Lung (tissue), 12 donors: Measurements from ENCODE around the gene SGTA. TPM values are rescaled to one million over a fixed set of nuclear protein-coding genes. Genes with fewer than 3 reads are reported as not detected.

Experiments used
- ATAC-seq: fragments of 200-7000 bp; cut with Tn5 transposase; one replicate; pipeline ENCODE4 v1.9.1; 2020; ENCODE audit warnings: moderate number of reproducible peaks; ENCODE audit not compliant: insufficient read depth, low FRiP score
- DNase-seq, 3 donors: peaks; one replicate each; pipeline ENCODE4 v3.0.0-alpha.2; 2013 to 2017
- H3K27ac ChIP-seq, 2 donors: one replicate each; pipeline ENCODE4 v1.5.1; 2013; ENCODE audit warnings: mild to moderate bottlenecking in 2 of 2, moderate library complexity in 2 of 2, control low read depth in 1 of 2, inconsistent platforms in 1 of 2, low read depth in 1 of 2, low read length in 1 of 2
- H3K27me3 ChIP-seq, 3 donors: one replicate each; pipeline ENCODE4 v1.5.1; 2013; ENCODE audit warnings: low read length in 2 of 3; ENCODE audit not compliant: control insufficient read depth in 3 of 3, insufficient read depth in 3 of 3
- H3K36me3 ChIP-seq, 4 donors: one replicate each; pipeline ENCODE4 v1.5.1; 2013; ENCODE audit warnings: low read length in 4 of 4, mild to moderate bottlenecking in 1 of 4, moderate library complexity in 1 of 4; ENCODE audit not compliant: control insufficient read depth in 4 of 4, insufficient read depth in 4 of 4
- H3K4me1 ChIP-seq, 5 donors: one replicate each; pipeline ENCODE4 v1.5.1; 2013; ENCODE audit warnings: low read length in 5 of 5, mild to moderate bottlenecking in 2 of 5, moderate library complexity in 1 of 5; ENCODE audit not compliant: control insufficient read depth in 5 of 5, insufficient read depth in 5 of 5
- H3K4me3 ChIP-seq: one replicate; pipeline ENCODE4 v1.5.1; 2013; ENCODE audit warnings: mild to moderate bottlenecking, control low read depth, moderate library complexity
- H3K9ac ChIP-seq, 2 donors: one replicate each; pipeline ENCODE4 v1.5.1; 2013; ENCODE audit warnings: low read length in 2 of 2, control low read depth in 1 of 2; ENCODE audit not compliant: insufficient read depth in 1 of 2
- H3K9me3 ChIP-seq, 4 donors: one replicate each; pipeline ENCODE4 v1.5.1; 2013; ENCODE audit warnings: low read length in 3 of 4, mild to moderate bottlenecking in 1 of 4, moderate library complexity in 1 of 4; ENCODE audit not compliant: control insufficient read depth in 4 of 4, insufficient read depth in 3 of 4
- CTCF ChIP-seq: IDR thresholded peaks from 2 replicates; pipeline ENCODE4 v1.5.1; 2012; ENCODE audit warnings: mild to moderate bottlenecking; ENCODE audit errors: control extremely low read depth, extremely low read depth
- WGBS, 2 donors: extraction: QIAGEN DNeasy Blood & Tissue Kit; methylation state at CpG; one replicate each; pipeline ENCODE4 v1.1.7; 2013; 5-methylcytosine and 5-hydroxymethylcytosine counted together
- polyA plus RNA-seq, 2 donors: library from polyadenylated mRNA; stranded (reverse); fragments of 200-250 nt; gene quantifications; one replicate each; pipeline ENCODE4 v1.2.1, GENCODE V29; 2013
- total RNA-seq, 2 donors: library from RNA; depleted of rRNA in 1 of 2; stranded (reverse); fragments of >200 nt in 1 of 2; gene quantifications; one replicate each; pipeline ENCODE4 v1.2.1, GENCODE V29; 2014 to 2021
- donor health status: control.
- donor health status: control.
- donor health status: Bipolar disorder and iron deficiency.
- donor health status: healthy.
- donor health status: DM: yes; HTN: yes; CAD: no.

SGTA gene
- total and polyA plus RNA-seq, 4 donors = 33.3 to 64.7 (median 51.9) TPM

- H3K27me3 ChIP-seq = peaks cover 0 to 19% (median 7%) of the 10 kb centered on the region in 3 donors
- peaks cover 0 to 5% (median 0%) of the 10 kb centered on the region in 5 donors for H3K4me1 ChIP-seq
- no peak for ATAC-seq
- 83 to 91% methylated on average over 52 of the region's 52 CpGs for WGBS, 2 donors
- no peak overlapping the region for H3K9ac ChIP-seq
- no peak overlapping the region for H3K4me3 ChIP-seq
- no peak overlapping the region for H3K27ac ChIP-seq
- H3K36me3 ChIP-seq = no peaks in the 10 kb centered on the region
- TF ChIP-seq CTCF = no peak
- peaks cover 0 to 17% (median under 1%) of the 10 kb centered on the region in 4 donors for H3K9me3 ChIP-seq
- no peak for DNase-seq
Observed at GRCh38 chr19:2717638-2718541, 65.2 kb downstream of the SGTA start.

GRCh38 chr19:2716722-2717637, 66.1 kb downstream of the SGTA start:
- Histone ChIP-seq H3K4me3 (no peak overlapping the region), H3K36me3 (no peaks in the 10 kb centered on the region), H3K4me1 (peaks cover 0 to 4% (median 0%) of the 10 kb centered on the region in 5 donors), H3K27ac (no peak overlapping the region), H3K27me3 (peaks cover 0 to 13% (median 4%) of the 10 kb centered on the region in 3 donors), H3K9me3 (peaks cover 0 to 17% (median under 1%) of the 10 kb centered on the region in 4 donors), H3K9ac (no peak overlapping the region)
- no peak for TF ChIP-seq CTCF
- DNase-seq = no peak
- WGBS, 2 donors = 88 to 92% methylated on average over 46 to 51 of the region's 51 CpGs
- ATAC-seq = no peak

GRCh38 chr19:2716275-2716650, 66.8 kb downstream of the SGTA start:
- no peak overlapping the region for H3K4me3 ChIP-seq
- peaks cover 0 to 17% (median under 1%) of the 10 kb centered on the region in 4 donors for H3K9me3 ChIP-seq
- 91 to 95% methylated on average over 18 to 19 of the region's 19 CpGs for WGBS, 2 donors
- no peak overlapping the region for H3K9ac ChIP-seq
- no peak for ATAC-seq
- H3K27me3 ChIP-seq = peaks cover 0 to 11% (median 0%) of the 10 kb centered on the region in 3 donors
- H3K4me1 ChIP-seq = peaks cover 0 to 6% (median 0%) of the 10 kb centered on the region in 5 donors
- TF ChIP-seq CTCF = no peak
- no peak overlapping the region for H3K27ac ChIP-seq
- no peak for DNase-seq
- no peaks in the 10 kb centered on the region for H3K36me3 ChIP-seq
